HEK293 (cell line): ENCODE measurements around the gene SLC25A25.

Source experiments
- CTCF ChIP-seq: fragments of 450-650 bp; formaldehyde crosslinking; IDR thresholded peaks from 2 replicates; pipeline ENCODE4 v1.5.1; 2016; ENCODE audit warnings: missing biosample characterization, missing genetic modification characterization
- GLI4 ChIP-seq: fragments of 450-650 bp; formaldehyde crosslinking; IDR thresholded peaks from 2 replicates; pipeline ENCODE4 v1.5.1; 2016; ENCODE audit warnings: missing biosample characterization, missing genetic modification characterization
- HOXC10 ChIP-seq: sonication (generic); formaldehyde crosslinking; IDR thresholded peaks from 2 replicates; pipeline ENCODE4 v1.8.1; 2023; ENCODE audit warnings: mild to moderate bottlenecking, missing genetic modification reagents
- YY1 ChIP-seq: fragments of 450-650 bp; formaldehyde crosslinking; IDR thresholded peaks from 2 replicates; pipeline ENCODE4 v1.5.1; 2018; ENCODE audit warnings: missing biosample characterization, missing genetic modification characterization
- ZNF10 ChIP-seq: fragments of 450-650 bp; formaldehyde crosslinking; IDR thresholded peaks from 2 replicates; pipeline ENCODE4 v1.5.1; 2017; ENCODE audit warnings: missing biosample characterization, missing genetic modification characterization
- ZNF335 ChIP-seq: fragments of 450-650 bp; formaldehyde crosslinking; conservative IDR thresholded peaks from 2 replicates; pipeline ENCODE4 v1.5.1; 2016; ENCODE audit warnings: missing biosample characterization, missing genetic modification characterization
- ZNF416 ChIP-seq: fragments of 450-650 bp; formaldehyde crosslinking; IDR thresholded peaks from 2 replicates; pipeline ENCODE4 v1.5.1; 2016; ENCODE audit warnings: missing biosample characterization, missing genetic modification characterization
- TF ChIP-seq, protein P1 (sequence below): fragments of 450-650 bp; formaldehyde crosslinking; IDR thresholded peaks from 2 replicates; pipeline ENCODE4 v1.5.1; 2016; ENCODE audit warnings: missing biosample characterization, missing genetic modification characterization

- TF ChIP-seq, protein P1, sequence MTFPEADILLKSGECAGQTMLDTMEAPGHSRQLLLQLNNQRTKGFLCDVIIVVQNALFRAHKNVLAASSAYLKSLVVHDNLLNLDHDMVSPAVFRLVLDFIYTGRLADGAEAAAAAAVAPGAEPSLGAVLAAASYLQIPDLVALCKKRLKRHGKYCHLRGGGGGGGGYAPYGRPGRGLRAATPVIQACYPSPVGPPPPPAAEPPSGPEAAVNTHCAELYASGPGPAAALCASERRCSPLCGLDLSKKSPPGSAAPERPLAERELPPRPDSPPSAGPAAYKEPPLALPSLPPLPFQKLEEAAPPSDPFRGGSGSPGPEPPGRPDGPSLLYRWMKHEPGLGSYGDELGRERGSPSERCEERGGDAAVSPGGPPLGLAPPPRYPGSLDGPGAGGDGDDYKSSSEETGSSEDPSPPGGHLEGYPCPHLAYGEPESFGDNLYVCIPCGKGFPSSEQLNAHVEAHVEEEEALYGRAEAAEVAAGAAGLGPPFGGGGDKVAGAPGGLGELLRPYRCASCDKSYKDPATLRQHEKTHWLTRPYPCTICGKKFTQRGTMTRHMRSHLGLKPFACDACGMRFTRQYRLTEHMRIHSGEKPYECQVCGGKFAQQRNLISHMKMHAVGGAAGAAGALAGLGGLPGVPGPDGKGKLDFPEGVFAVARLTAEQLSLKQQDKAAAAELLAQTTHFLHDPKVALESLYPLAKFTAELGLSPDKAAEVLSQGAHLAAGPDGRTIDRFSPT: no peak
- TF ChIP-seq CTCF (tag by site-specific recombination): no peak
- TF ChIP-seq GLI4: no peak
- TF ChIP-seq ZNF10 (tag by site-specific recombination): no peak
- no peak for TF ChIP-seq YY1 (tag by site-specific recombination)
- no peak for TF ChIP-seq HOXC10 (CRISPR knock-in tag)
- TF ChIP-seq ZNF335 (tag by site-specific recombination): no peak
- TF ChIP-seq ZNF416 (tag by site-specific recombination): no peak
These were observed 82.0 kb downstream of the SLC25A25 start for GRCh38 chr9:128149951-128150593.
